ENCODE measurements around the gene GSTT2B. TPM values are rescaled to one million over a fixed set of nuclear protein-coding genes. Genes with fewer than 3 reads are reported as not detected.

Gene GSTT2B
- total and polyA plus RNA-seq, 2 donors (not counting 1 experiment from before 2014, with no cell fraction given): not detected

Other genes with a start within 250 kb of the GSTT2B start
- gene ZNF70, start 210.1 kb downstream of the GSTT2B start, total RNA-seq: 8.3 and 9.6 TPM in 2 replicates
- gene ZNF70, start 210.1 kb downstream of the GSTT2B start, polyA plus RNA-seq: 2.1 and 2.9 TPM in 2 replicates
- 73.0 and 92.7 TPM in 2 replicates for gene VPREB3, start 206.8 kb downstream of the GSTT2B start, total RNA-seq
- gene VPREB3, start 206.8 kb downstream of the GSTT2B start, polyA plus RNA-seq: 402 and 461 TPM in 2 replicates
- 0.81 and 1.0 TPM in 2 replicates for gene C22orf15, start 198.2 kb downstream of the GSTT2B start, total RNA-seq
- gene C22orf15, start 198.2 kb downstream of the GSTT2B start, polyA plus RNA-seq: 0.30 and 0.61 TPM in 2 replicates
- 54.0 and 57.2 TPM in 2 replicates for gene CHCHD10, start 193.2 kb downstream of the GSTT2B start, total RNA-seq
- 67.1 and 124 TPM in 2 replicates for gene CHCHD10, start 193.2 kb downstream of the GSTT2B start, polyA plus RNA-seq
- 11.6 and 14.8 TPM in 2 replicates for gene MMP11, start 188.3 kb downstream of the GSTT2B start, total RNA-seq
- gene MMP11, start 188.3 kb downstream of the GSTT2B start, polyA plus RNA-seq: 19.0 and 21.7 TPM in 2 replicates
- 179 and 187 TPM in 2 replicates for gene SMARCB1, start 174.2 kb downstream of the GSTT2B start, total RNA-seq
- gene SMARCB1, start 174.2 kb downstream of the GSTT2B start, polyA plus RNA-seq: 121 and 190 TPM in 2 replicates
- gene DERL3, start 122.2 kb downstream of the GSTT2B start, total RNA-seq: 74.1 and 77.0 TPM in 2 replicates
- gene DERL3, start 122.2 kb downstream of the GSTT2B start, polyA plus RNA-seq: 98.8 and 142 TPM in 2 replicates
- 54.3 and 61.5 TPM in 2 replicates for gene SLC2A11, start 103.3 kb downstream of the GSTT2B start, total RNA-seq
- 38.6 and 43.0 TPM in 2 replicates for gene SLC2A11, start 103.3 kb downstream of the GSTT2B start, polyA plus RNA-seq
- gene MIF, start 66.8 kb downstream of the GSTT2B start, total RNA-seq: 125 and 143 TPM in 2 replicates
- 137 and 272 TPM in 2 replicates for gene MIF, start 66.8 kb downstream of the GSTT2B start, polyA plus RNA-seq
- gene DDTL, start 5.7 kb upstream of the GSTT2B start, total RNA-seq: 4.1 and 5.0 TPM in 2 replicates
- not detected in 2 replicates for gene DDTL, start 5.7 kb upstream of the GSTT2B start, polyA plus RNA-seq
- gene DDT, start 13.2 kb upstream of the GSTT2B start, total RNA-seq: 96.7 and 105 TPM in 2 replicates
- gene DDT, start 13.2 kb upstream of the GSTT2B start, polyA plus RNA-seq: 88.0 and 142 TPM in 2 replicates
- not detected in 2 replicates for gene GSTT2, start 18.9 kb upstream of the GSTT2B start, total RNA-seq
- gene GSTT2, start 18.9 kb upstream of the GSTT2B start, polyA plus RNA-seq: not detected in 2 replicates
- gene GSTT4, start 44.3 kb upstream of the GSTT2B start, total RNA-seq: not detected in 2 replicates
- not detected in 2 replicates for gene GSTT4, start 44.3 kb upstream of the GSTT2B start, polyA plus RNA-seq
- gene CABIN1, start 50.1 kb upstream of the GSTT2B start, total RNA-seq: 95.1 and 103 TPM in 2 replicates
- gene CABIN1, start 50.1 kb upstream of the GSTT2B start, polyA plus RNA-seq: 37.1 and 43.6 TPM in 2 replicates
- gene SUSD2, start 220.3 kb upstream of the GSTT2B start, total RNA-seq: 0.30 and 0.44 TPM in 2 replicates
- 0.48 and 0.81 TPM in 2 replicates for gene SUSD2, start 220.3 kb upstream of the GSTT2B start, polyA plus RNA-seq

Data from B cell (primary cell).